HepG2 (cell line): ENCODE results near the gene DCUN1D2. TPM values are rescaled to one million over a fixed set of nuclear protein-coding genes. Genes with fewer than 3 reads are reported as not detected.

Experiments
- AHDC1 ChIP-seq: sonication (generic); formaldehyde crosslinking; IDR thresholded peaks from 2 replicates; pipeline ENCODE4 v1.5.1; 2020; ENCODE audit warnings: mild to moderate bottlenecking, missing genetic modification reagents, borderline replicate concordance
- ATM ChIP-seq: fragments of 450-650 bp; IDR thresholded peaks from 2 replicates; pipeline ENCODE4 v1.7.1; 2017; ENCODE audit warnings: mild to moderate bottlenecking, borderline replicate concordance
- HCFC1 ChIP-seq: fragments of 150-350 bp; IDR thresholded peaks from 2 replicates; pipeline ENCODE4 v1.6.1; 2014; ENCODE audit warnings: low read depth, low read length
- NRL ChIP-seq: sonication (generic); formaldehyde crosslinking; IDR thresholded peaks from 2 replicates; pipeline ENCODE4 v1.5.0; 2020; ENCODE audit warnings: missing genetic modification reagents, mild to moderate bottlenecking, moderate library complexity, borderline replicate concordance
- USF2 ChIP-seq, 2 experiments: sonication (generic) in 1 of 2; formaldehyde crosslinking in 1 of 2; IDR thresholded peaks; 2 replicates each; pipeline versions ENCODE4 v1.5.1 to v1.6.1; 2011 to 2020; ENCODE audit warnings: borderline replicate concordance in 1 of 2, low read depth in 1 of 2, low read length in 1 of 2, mild to moderate bottlenecking in 1 of 2, missing genetic modification reagents in 1 of 2, moderate library complexity in 1 of 2
- ZBTB1 ChIP-seq: sonication (generic); formaldehyde crosslinking; IDR thresholded peaks from 2 replicates; pipeline ENCODE4 v1.4.0; 2020; ENCODE audit warnings: missing genetic modification reagents, borderline replicate concordance
- ZBTB25 ChIP-seq: IDR thresholded peaks from 2 replicates; pipeline ENCODE4 v1.6.1; 2018; ENCODE audit warnings: missing genetic modification reagents
- ZBTB49 ChIP-seq: sonication (generic); formaldehyde crosslinking; IDR thresholded peaks from 2 replicates; pipeline ENCODE4 v1.4.0; 2020; ENCODE audit warnings: missing genetic modification reagents, borderline replicate concordance
- ZBTB7A ChIP-seq: sonication (generic); formaldehyde crosslinking; IDR thresholded peaks from 2 replicates; pipeline ENCODE4 v1.8.0; 2022; ENCODE audit warnings: mild to moderate bottlenecking, missing genetic modification reagents
- ZNF770 ChIP-seq: sonication (generic); formaldehyde crosslinking; IDR thresholded peaks from 2 replicates; pipeline ENCODE4 v1.5.0; 2020; ENCODE audit warnings: mild to moderate bottlenecking, missing genetic modification reagents
- polyA plus RNA-seq, 8 experiments: library from polyadenylated mRNA; depleted of rRNA in 3 of 8; stranded (reverse) in 7 of 8; unstranded in 1 of 8; fragments of >200 nt; fragmentation: Illumina TruSeq in 4 of 8; extraction: Trizol in 4 of 8; gene quantifications; 2 replicates each; pipeline versions ENCODE4 v1.2.1 to v1.2.3, GENCODE V29; 2011 to 2016; ENCODE audit warnings: low read depth in 4 of 8, missing spikeins in 1 of 8, mixed read lengths in 1 of 8; ENCODE audit not compliant: insufficient read depth in 1 of 8
- total RNA-seq, 5 experiments: library from RNA; depleted of rRNA; stranded (reverse); fragments of >200 nt; fragmentation: Illumina TruSeq; extraction: Trizol; gene quantifications; 2 replicates each; pipeline ENCODE4 v1.2.3, GENCODE V29; 2016; ENCODE audit warnings: low read depth in 1 of 5

DCUN1D2 gene
- total and polyA plus RNA-seq, 2 of the 13 experiments (the other 11 are each of a cell fraction or from before 2014, with no cell fraction given), result 9.1 to 9.6 TPM

- TF ChIP-seq AHDC1, result 0 out of 2 replicates have a peak, but pooled peaks have one; percentile 22
- TF ChIP-seq ATM, result no peak
- no peak for TF ChIP-seq ZBTB1
- no peak for TF ChIP-seq ZNF770
- TF ChIP-seq HCFC1, result no peak
- no peak for TF ChIP-seq ZBTB25 (CRISPR knock-in tag)
- 0 out of 2 replicates have a peak, but pooled peaks have one; percentile 37 for TF ChIP-seq NRL
- no peak for TF ChIP-seq ZBTB7A (CRISPR knock-in tag)
- no peak for TF ChIP-seq ZBTB49 (CRISPR knock-in tag)
- TF ChIP-seq USF2 (IDR thresholded peaks at IDR 0.05; ENCODE audit: low read depth, low read length), result no peak
- no peak for TF ChIP-seq USF2 (CRISPR knock-in tag; IDR thresholded peaks at IDR 0.05; ENCODE audit: borderline replicate concordance)
Measured at GRCh38 chr13:113489549-113490495, 689 bp downstream of the DCUN1D2 start (continued).
